ENCODE results near the gene SCNM1. TPM values are rescaled to one million over a fixed set of nuclear protein-coding genes. Genes with fewer than 3 reads are reported as not detected.

Gene SCNM1
- total RNA-seq, 2 experiments from 2014 or later, result 63.5 to 67.9 TPM

- POLR2A ChIA-PET, result no interaction called here
- Mint-ChIP-seq H3K4me3 (no peak overlapping the region), H3K4me1 (no peaks in the 10 kb centered on the region), H3K27ac (no peak overlapping the region), H3K9me3 (no peaks in the 10 kb centered on the region), H3K27me3 (no peaks in the 10 kb centered on the region), H3K36me3 (ENCODE audit: low read depth) (no peaks in the 10 kb centered on the region)
- CTCF ChIA-PET, result no interaction called here
- no peak for DNase-seq
Observed at GRCh38 chr1:151137789-151138188, 28.2 kb upstream of the SCNM1 start.

- Mint-ChIP-seq H3K27me3 (peaks cover 9% of the 10 kb centered on the region), H3K9me3 (no peaks in the 10 kb centered on the region), H3K36me3 (ENCODE audit: low read depth) (no peaks in the 10 kb centered on the region), H3K27ac (no peak overlapping the region), H3K4me1 (peaks cover 11% of the 10 kb centered on the region), H3K4me3 (no peak overlapping the region)
- CTCF ChIA-PET, result interaction anchor here (1.3 to 2.7 kb wide), 3 partner anchors 10 to 43 kb away, joined by 3 to 12 read pairs (median 4); partner anchors contain the start of gene TNFAIP8L2
- DNase-seq, result no peak
- POLR2A ChIA-PET, result interaction anchor here (0.7 to 2.1 kb wide), 3 partner anchors 11 to 39 kb away, joined by 3 to 7 read pairs (median 3); partner anchors contain the start of gene TNFAIP8L2
Observed at GRCh38 chr1:151142411-151143056, 23.4 kb upstream of the SCNM1 start.

- H3K4me1 Mint-ChIP-seq, result peaks cover 11% of the 10 kb centered on the region
- no peaks in the 10 kb centered on the region for H3K9me3 Mint-ChIP-seq
- ChIA-PET CTCF (interaction anchor here (1.3 kb wide), 1 partner anchor 13 kb away, joined by 4 read pairs; the partner anchor contains the start of gene TNFAIP8L2), POLR2A (interaction anchor here (0.9 to 6.4 kb wide), 3 partner anchors 14 to 46 kb away, joined by 3 to 22 read pairs (median 3); partner anchors contain the start of genes TNFAIP8L2 and VPS72)
- DNase-seq, result no peak
- peaks cover 14% of the 10 kb centered on the region for H3K27me3 Mint-ChIP-seq
- H3K4me3 Mint-ChIP-seq, result no peak overlapping the region
- no peaks in the 10 kb centered on the region for H3K36me3 Mint-ChIP-seq (ENCODE audit: low read depth)
- no peak overlapping the region for H3K27ac Mint-ChIP-seq
Observed at GRCh38 chr1:151143057-151143435, 22.9 kb upstream of the SCNM1 start.

- Mint-ChIP-seq H3K4me1 (peaks cover 11% of the 10 kb centered on the region), H3K27me3 (peaks cover 14% of the 10 kb centered on the region), H3K9me3 (no peaks in the 10 kb centered on the region), H3K4me3 (no peak overlapping the region), H3K36me3 (ENCODE audit: low read depth) (no peaks in the 10 kb centered on the region), H3K27ac (no peak overlapping the region)
- ChIA-PET CTCF (interaction anchor here (2.0 kb wide), 1 partner anchor 44 kb away, joined by 5 read pairs; no protein-coding TSS in a partner anchor), POLR2A (interaction anchor here (1.2 to 6.4 kb wide), 3 partner anchors 9 to 45 kb away, joined by 3 to 22 read pairs (median 3); partner anchors contain the start of genes TNFAIP8L2 and VPS72)
- DNase-seq, result no peak
Observed at GRCh38 chr1:151143986-151144385, 22.0 kb upstream of the SCNM1 start.

- CTCF ChIA-PET, result interaction anchor here (0.9 to 2.0 kb wide), 2 partner anchors 12 to 44 kb away, joined by 4 to 5 read pairs; partner anchors contain the start of gene TNFAIP8L2
- DNase-seq, result no peak
- H3K4me3 Mint-ChIP-seq, result no peak overlapping the region
Observed at GRCh38 chr1:151144474-151145303, 21.3 kb upstream of the SCNM1 start.

GRCh38 chr1:151145304-151146071 is 20.5 kb upstream of the SCNM1 start:
- Mint-ChIP-seq H3K36me3 (ENCODE audit: low read depth) (no peaks in the 10 kb centered on the region), H3K4me3 (peak overlapping the region; percentile 93), H3K4me1 (peaks cover 11% of the 10 kb centered on the region), H3K9me3 (no peaks in the 10 kb centered on the region), H3K27me3 (peaks cover 14% of the 10 kb centered on the region), H3K27ac (no peak overlapping the region)
- DNase-seq, result no peak
- CTCF ChIA-PET, result interaction anchor here (0.9 to 2.0 kb wide), 2 partner anchors 11 to 45 kb away, joined by 4 to 5 read pairs; partner anchors contain the start of gene TNFAIP8L2
- POLR2A ChIA-PET, result interaction anchor here (0.9 to 6.4 kb wide), 5 partner anchors 10 to 520 kb away, joined by 3 to 22 read pairs (median 3); partner anchors contain the start of gene TNFAIP8L2

More at GRCh38 chr1:151144474-151145303, 21.3 kb upstream of the SCNM1 start:
- H3K36me3 Mint-ChIP-seq (ENCODE audit: low read depth), result no peaks in the 10 kb centered on the region
- H3K4me1 Mint-ChIP-seq, result peaks cover 11% of the 10 kb centered on the region
- peaks cover 14% of the 10 kb centered on the region for H3K27me3 Mint-ChIP-seq
- POLR2A ChIA-PET, result interaction anchor here (0.9 to 6.4 kb wide), 5 partner anchors 9 to 86 kb away, joined by 3 to 22 read pairs (median 3); partner anchors contain the start of genes TNFAIP8L2 and VPS72
- no peak overlapping the region for H3K27ac Mint-ChIP-seq
- H3K9me3 Mint-ChIP-seq, result no peaks in the 10 kb centered on the region

GRCh38 chr1:151146072-151146411 is 19.9 kb upstream of the SCNM1 start:
- Mint-ChIP-seq H3K9me3 (no peaks in the 10 kb centered on the region), H3K27me3 (peaks cover 14% of the 10 kb centered on the region), H3K36me3 (ENCODE audit: low read depth) (no peaks in the 10 kb centered on the region), H3K27ac (no peak overlapping the region), H3K4me3 (peak overlapping the region; percentile 93), H3K4me1 (peaks cover 11% of the 10 kb centered on the region)
- ChIA-PET POLR2A (interaction anchor here (1.0 to 6.4 kb wide), 3 partner anchors 11 to 519 kb away, joined by 3 to 22 read pairs (median 3); partner anchors contain the start of gene TNFAIP8L2), CTCF (interaction anchor here (2.0 kb wide), 1 partner anchor 46 kb away, joined by 5 read pairs; no protein-coding TSS in a partner anchor)
- DNase-seq, result no peak

GRCh38 chr1:151146412-151147131 is 19.4 kb upstream of the SCNM1 start, which contains the start of gene SEMA6C:
SEMA6C (minus strand) TSS chr1:151146631; CDS start chr1:151142621, 4,010 bp downstream.
- H3K4me3 Mint-ChIP-seq, result peak within 1 kb of the TSS; percentile 93
- POLR2A ChIA-PET, result interaction anchor here (1.0 to 6.4 kb wide), 4 partner anchors 10 to 519 kb away, joined by 3 to 22 read pairs (median 4); partner anchors contain the start of genes GABPB2 and TNFAIP8L2

GRCh38 chr1:151147132-151147503 is 18.8 kb upstream of the SCNM1 start:
- Mint-ChIP-seq H3K4me3 (peak overlapping the region; percentile 93), H3K9me3 (no peaks in the 10 kb centered on the region), H3K27ac (no peak overlapping the region), H3K4me1 (peaks cover 11% of the 10 kb centered on the region), H3K27me3 (peaks cover 14% of the 10 kb centered on the region), H3K36me3 (ENCODE audit: low read depth) (no peaks in the 10 kb centered on the region)
- ChIA-PET POLR2A (interaction anchor here (1.1 to 6.4 kb wide), 3 partner anchors 10 to 77 kb away, joined by 3 to 22 read pairs (median 4); partner anchors contain the start of genes GABPB2 and TNFAIP8L2), CTCF (interaction anchor here (0.9 to 2.7 kb wide), 3 partner anchors 10 to 123 kb away, joined by 6 to 18 read pairs (median 7); partner anchors contain the start of gene TNFAIP8L2)
- no peak for DNase-seq

More at GRCh38 chr1:151146412-151147131, 19.4 kb upstream of the SCNM1 start, which contains the start of gene SEMA6C:
- CTCF ChIA-PET, result interaction anchor here (0.9 to 2.7 kb wide), 3 partner anchors 10 to 122 kb away, joined by 6 to 18 read pairs (median 7); partner anchors contain the start of gene TNFAIP8L2
- peaks cover 11% of the 10 kb centered on the region for H3K4me1 Mint-ChIP-seq
- no peak within 1 kb of the TSS for H3K27ac Mint-ChIP-seq
- peak; percentile 89 for DNase-seq
- H3K9me3 Mint-ChIP-seq, result no peaks in the 10 kb centered on the region
- peaks cover 14% of the 10 kb centered on the region for H3K27me3 Mint-ChIP-seq
- H3K36me3 Mint-ChIP-seq (ENCODE audit: low read depth), result no peaks in the 10 kb centered on the region

- H3K27me3 Mint-ChIP-seq, result peaks cover 14% of the 10 kb centered on the region
- CTCF ChIA-PET, result interaction anchor here (0.6 to 2.7 kb wide), 5 partner anchors 9 to 123 kb away, joined by 3 to 18 read pairs (median 7); partner anchors contain the start of gene TNFAIP8L2
Observed at GRCh38 chr1:151147665-151148064, 18.3 kb upstream of the SCNM1 start.

GRCh38 chr1:151156515-151156819 is 9.5 kb upstream of the SCNM1 start, which contains the start of gene TNFAIP8L2:
TNFAIP8L2 (plus strand) TSS chr1:151156649; CDS start chr1:151158698, 2,049 bp downstream.
- Mint-ChIP-seq H3K27me3 (no peaks in the 10 kb centered on the region), H3K4me3 (peak within 1 kb of the TSS; percentile 98), H3K9me3 (no peaks in the 10 kb centered on the region), H3K27ac (peak within 1 kb of the TSS; percentile 96), H3K4me1 (peaks cover 50% of the 10 kb centered on the region), H3K36me3 (ENCODE audit: low read depth) (peaks cover 40% of the 10 kb centered on the region)
- ChIA-PET POLR2A (interaction anchor here (0.6 to 5.1 kb wide), 31 partner anchors 10 to 592 kb away, joined by 3 to 65 read pairs (median 5); partner anchors contain the start of genes CDC42SE1, ENSA, GABPB2 and LYSMD1), CTCF (interaction anchor here (0.5 to 9.4 kb wide), 29 partner anchors 8 to 184 kb away, joined by 3 to 267 read pairs (median 4); partner anchors contain the start of genes C1orf56, CDC42SE1, GABPB2 and LYSMD1)
- DNase-seq, result peak; percentile 87

More at GRCh38 chr1:151147665-151148064, 18.3 kb upstream of the SCNM1 start:
- no peak for DNase-seq
- Mint-ChIP-seq H3K4me3 (peak overlapping the region; percentile 93), H3K27ac (no peak overlapping the region), H3K9me3 (no peaks in the 10 kb centered on the region), H3K4me1 (peaks cover 11% of the 10 kb centered on the region), H3K36me3 (ENCODE audit: low read depth) (no peaks in the 10 kb centered on the region)
- POLR2A ChIA-PET, result interaction anchor here (1.1 to 6.4 kb wide), 3 partner anchors 9 to 78 kb away, joined by 3 to 22 read pairs (median 4); partner anchors contain the start of genes GABPB2 and TNFAIP8L2
